Measurements from ENCODE around the gene WASF2.
A peak's percentile ranks its signal among the peaks of the same experiment; 100 is the strongest.
"Not testable (repeated sequence)": the region's sequence is repeated elsewhere in the genome, so short reads cannot be mapped to it uniquely, and the experiment has no call there.

The WASF2 gene, protein sequence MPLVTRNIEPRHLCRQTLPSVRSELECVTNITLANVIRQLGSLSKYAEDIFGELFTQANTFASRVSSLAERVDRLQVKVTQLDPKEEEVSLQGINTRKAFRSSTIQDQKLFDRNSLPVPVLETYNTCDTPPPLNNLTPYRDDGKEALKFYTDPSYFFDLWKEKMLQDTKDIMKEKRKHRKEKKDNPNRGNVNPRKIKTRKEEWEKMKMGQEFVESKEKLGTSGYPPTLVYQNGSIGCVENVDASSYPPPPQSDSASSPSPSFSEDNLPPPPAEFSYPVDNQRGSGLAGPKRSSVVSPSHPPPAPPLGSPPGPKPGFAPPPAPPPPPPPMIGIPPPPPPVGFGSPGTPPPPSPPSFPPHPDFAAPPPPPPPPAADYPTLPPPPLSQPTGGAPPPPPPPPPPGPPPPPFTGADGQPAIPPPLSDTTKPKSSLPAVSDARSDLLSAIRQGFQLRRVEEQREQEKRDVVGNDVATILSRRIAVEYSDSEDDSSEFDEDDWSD

GRCh38 chr1:27489973-27490741, at the start of gene WASF2:
TSS of gene WASF2 (minus strand) at chr1:27490167. CDS start at chr1:27428890, 61,277 bp downstream.
- no peak for TF ChIP-seq ZNF274 (IDR thresholded peaks at IDR 0.05; ENCODE audit: low read depth, low read length)

DNA sequence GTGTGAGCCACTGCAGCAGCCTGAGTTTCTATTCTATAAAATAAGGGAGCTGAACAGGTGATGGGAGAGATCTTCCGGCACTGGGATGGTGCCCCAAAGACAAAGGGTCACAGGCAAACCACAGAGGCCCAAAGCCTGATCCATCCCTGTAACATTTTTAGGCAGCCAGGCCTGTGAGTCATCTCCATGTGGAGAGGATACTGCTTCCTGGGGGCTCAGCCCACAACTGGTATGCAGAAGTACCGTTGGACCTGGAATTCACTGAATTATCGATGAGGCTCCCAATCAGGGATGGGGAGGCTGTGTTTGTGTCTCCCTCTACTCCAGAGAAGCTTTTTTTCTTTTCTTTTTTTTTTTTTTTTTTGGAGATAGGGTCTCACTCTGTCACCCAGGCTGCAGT, 48.8 kb upstream of the WASF2 start:
- no peak for TF ChIP-seq ZNF274 (IDR thresholded peaks at IDR 0.05; ENCODE audit: low read depth, low read length)
- H3K4me3 ChIP-seq (ENCODE audit: low read length) = no peak overlapping the region

More at GRCh38 chr1:27489973-27490741, at the start of gene WASF2:
- peak within 1 kb of the TSS; percentile 79 for H3K4me3 ChIP-seq (ENCODE audit: low read length)

- not testable (repeated sequence) for H3K4me3 ChIP-seq (ENCODE audit: low read length)
These were observed 48.3 kb upstream of the WASF2 start for GRCh38 chr1:27538305-27538676.

- H3K4me3 ChIP-seq (ENCODE audit: low read length) = no peak overlapping the region
- no peak for TF ChIP-seq ZNF274 (IDR thresholded peaks at IDR 0.05; ENCODE audit: low read depth, low read length)
These were observed 46.8 kb upstream of the WASF2 start for GRCh38 chr1:27536767-27537166.

GRCh38 chr1:27536010-27536757, 46.2 kb upstream of the WASF2 start:
- TF ChIP-seq ZNF274 (IDR thresholded peaks at IDR 0.05; ENCODE audit: low read depth, low read length) = no peak
- no peak overlapping the region for H3K4me3 ChIP-seq (ENCODE audit: low read length)

- H3K4me3 ChIP-seq (ENCODE audit: low read length) = no peak overlapping the region
- no peak for TF ChIP-seq ZNF274 (IDR thresholded peaks at IDR 0.05; ENCODE audit: low read depth, low read length)
These were observed 45.4 kb upstream of the WASF2 start for GRCh38 chr1:27535386-27535785.

GRCh38 chr1:27531959-27532685, 42.2 kb upstream of the WASF2 start:
- TF ChIP-seq ZNF274 (IDR thresholded peaks at IDR 0.05; ENCODE audit: low read depth, low read length) = no peak
- H3K4me3 ChIP-seq (ENCODE audit: low read length) = no peak overlapping the region

DNA sequence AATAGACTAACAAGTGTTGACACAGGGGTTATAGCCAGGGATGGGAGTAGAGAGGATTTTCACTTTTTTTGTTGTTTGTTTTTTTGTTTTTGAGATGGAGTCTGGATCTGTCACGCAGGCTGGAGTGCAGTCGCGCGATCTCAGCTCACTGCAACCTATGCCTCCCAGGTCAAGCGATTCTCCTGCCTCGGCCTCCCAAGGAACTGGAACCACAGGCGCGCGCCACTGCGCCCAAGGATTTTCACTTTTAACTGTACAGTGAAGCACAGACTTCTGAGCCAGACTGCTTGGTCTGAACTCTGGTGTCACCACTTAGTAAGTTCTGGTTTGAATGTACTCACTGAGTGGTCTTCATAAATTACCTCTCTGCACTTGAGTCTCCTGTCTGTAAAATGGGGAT, 40.2 kb upstream of the WASF2 start:
- TF ChIP-seq ZNF274 (IDR thresholded peaks at IDR 0.05; ENCODE audit: low read depth, low read length) = no peak
- H3K4me3 ChIP-seq (ENCODE audit: low read length) = no peak overlapping the region

GRCh38 chr1:27529704-27530018, 39.7 kb upstream of the WASF2 start:
- no peak for TF ChIP-seq ZNF274 (IDR thresholded peaks at IDR 0.05; ENCODE audit: low read depth, low read length)
- H3K4me3 ChIP-seq (ENCODE audit: low read length) = no peak overlapping the region

- TF ChIP-seq ZNF274 (IDR thresholded peaks at IDR 0.05; ENCODE audit: low read depth, low read length) = no peak
- no peak overlapping the region for H3K4me3 ChIP-seq (ENCODE audit: low read length)
These were observed 39.1 kb upstream of the WASF2 start for GRCh38 chr1:27528818-27529703.

DNA sequence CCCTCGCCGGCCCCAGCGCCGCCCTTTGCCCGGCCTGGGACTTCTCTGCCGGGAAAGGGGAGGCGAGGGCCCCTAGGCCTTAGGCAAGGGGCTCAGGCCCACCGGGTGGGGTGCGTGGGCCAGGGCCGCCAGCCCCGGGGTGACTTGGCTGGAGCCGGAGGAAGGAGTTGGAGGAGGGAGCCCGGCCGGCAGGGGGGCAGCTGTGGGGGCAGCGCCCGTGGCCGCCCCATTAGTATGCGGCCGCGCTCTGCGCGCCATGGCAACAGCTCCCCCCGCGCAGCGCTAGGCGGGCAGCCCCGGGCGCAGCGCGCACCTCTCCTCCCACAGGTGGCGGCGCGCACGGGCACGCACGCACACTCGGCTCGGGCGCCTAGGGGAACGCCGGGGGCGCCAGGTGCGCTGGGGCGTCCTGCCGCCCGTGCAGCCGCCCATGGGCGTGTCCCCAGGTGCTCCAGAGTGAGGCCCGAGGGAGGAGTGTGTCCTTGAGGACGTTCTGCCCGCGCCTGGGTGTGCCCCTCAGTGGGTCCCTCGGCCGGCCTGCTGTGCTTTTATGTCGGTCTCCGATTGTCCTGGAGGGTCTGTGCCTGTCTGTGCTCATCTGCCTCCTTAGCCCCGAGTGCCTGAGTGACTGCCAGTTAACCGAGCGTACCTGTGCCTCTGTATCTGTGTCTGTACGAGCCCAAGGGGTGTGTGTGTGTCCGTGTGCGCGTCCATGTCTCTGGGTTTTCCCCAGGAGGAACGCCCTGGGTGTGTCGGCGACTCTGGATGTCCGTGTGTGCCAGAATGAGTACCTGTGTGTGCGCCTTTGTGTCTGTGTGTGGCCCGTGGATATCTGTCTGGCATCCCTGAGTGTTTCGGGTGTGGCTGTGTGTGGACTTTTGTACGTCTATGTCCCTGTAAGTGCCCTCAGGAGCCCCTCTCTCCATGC, 38.2 kb upstream of the WASF2 start:
- no peak overlapping the region; the same call in 1 of the 2 replicates for H3K4me3 ChIP-seq (ENCODE audit: low read length)
- TF ChIP-seq ZNF274 (IDR thresholded peaks at IDR 0.05; ENCODE audit: low read depth, low read length) = no peak
